Sigmoid colon (tissue), 4 donors: ENCODE results near the gene TOP2A.

Experiments used
- CTCF ChIP-seq, 4 experiments: fragments of 450-650 bp in 3 of 4; fragments of 200-600 bp in 1 of 4; IDR thresholded peaks; one replicate each; pipeline ENCODE4 v1.5.1; 2016 to 2019; ENCODE audit warnings: antibody characterized with exemption in 4 of 4, mild to moderate bottlenecking in 3 of 4, moderate library complexity in 2 of 4
- EP300 ChIP-seq, 4 donors: sonication (generic); formaldehyde crosslinking; IDR thresholded peaks; one replicate each; pipeline ENCODE4 v1.6.1; 2017; ENCODE audit warnings: antibody characterized with exemption in 4 of 4
- POLR2A ChIP-seq, 2 donors: fragments of 450-650 bp; IDR thresholded peaks; one replicate each; pipeline ENCODE4 v1.6.1; 2016; ENCODE audit warnings: antibody characterized with exemption in 2 of 2, mild to moderate bottlenecking in 2 of 2, moderate library complexity in 2 of 2
- POLR2AphosphoS5 ChIP-seq, 4 donors: sonication (generic); formaldehyde crosslinking; IDR thresholded peaks; one replicate each; pipeline ENCODE4 v1.6.1; 2017; ENCODE audit warnings: antibody characterized with exemption in 4 of 4

- no peak for TF ChIP-seq POLR2A (IDR thresholded peaks at IDR 0.05)
- TF ChIP-seq CTCF (IDR thresholded peaks at IDR 0.05): no peak
- TF ChIP-seq EP300 (IDR thresholded peaks at IDR 0.05): no peak
- no peak for TF ChIP-seq POLR2AphosphoS5 (IDR thresholded peaks at IDR 0.05)
Measured at GRCh38 chr17:40349895-40350688, 67.6 kb downstream of the TOP2A start.
